ENCODE data around the gene HECTD3.
A peak's percentile ranks its signal among the peaks of the same experiment; 100 is the strongest.

HECTD3 gene

GRCh38 chr1:45033356-45033755, 22.2 kb upstream of the HECTD3 start:
- H3K4me3 ChIP-seq (ENCODE audit: low read depth, low read length), result no peak overlapping the region
- TF ChIP-seq, protein P1, sequence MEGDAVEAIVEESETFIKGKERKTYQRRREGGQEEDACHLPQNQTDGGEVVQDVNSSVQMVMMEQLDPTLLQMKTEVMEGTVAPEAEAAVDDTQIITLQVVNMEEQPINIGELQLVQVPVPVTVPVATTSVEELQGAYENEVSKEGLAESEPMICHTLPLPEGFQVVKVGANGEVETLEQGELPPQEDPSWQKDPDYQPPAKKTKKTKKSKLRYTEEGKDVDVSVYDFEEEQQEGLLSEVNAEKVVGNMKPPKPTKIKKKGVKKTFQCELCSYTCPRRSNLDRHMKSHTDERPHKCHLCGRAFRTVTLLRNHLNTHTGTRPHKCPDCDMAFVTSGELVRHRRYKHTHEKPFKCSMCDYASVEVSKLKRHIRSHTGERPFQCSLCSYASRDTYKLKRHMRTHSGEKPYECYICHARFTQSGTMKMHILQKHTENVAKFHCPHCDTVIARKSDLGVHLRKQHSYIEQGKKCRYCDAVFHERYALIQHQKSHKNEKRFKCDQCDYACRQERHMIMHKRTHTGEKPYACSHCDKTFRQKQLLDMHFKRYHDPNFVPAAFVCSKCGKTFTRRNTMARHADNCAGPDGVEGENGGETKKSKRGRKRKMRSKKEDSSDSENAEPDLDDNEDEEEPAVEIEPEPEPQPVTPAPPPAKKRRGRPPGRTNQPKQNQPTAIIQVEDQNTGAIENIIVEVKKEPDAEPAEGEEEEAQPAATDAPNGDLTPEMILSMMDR (IDR thresholded peaks at IDR 0.05; ENCODE audit: insufficient read depth, low read depth, low read length, missing control alignments), result no peak
- DNase-seq (ENCODE audit: low read depth), result peak; percentile 64

GRCh38 chr1:45032837-45033236, 21.7 kb upstream of the HECTD3 start:
- TF ChIP-seq, protein P1 (IDR thresholded peaks at IDR 0.05; ENCODE audit: insufficient read depth, low read depth, low read length, missing control alignments), result no peak
- DNase-seq (ENCODE audit: low read depth), result no peak
- H3K4me3 ChIP-seq (ENCODE audit: low read depth, low read length), result no peak overlapping the region

GRCh38 chr1:45026446-45026845, 15.3 kb upstream of the HECTD3 start:
- H3K4me3 ChIP-seq (ENCODE audit: low read depth, low read length), result no peak overlapping the region
- DNase-seq (ENCODE audit: low read depth), result no peak
- TF ChIP-seq, protein P1 (IDR thresholded peaks at IDR 0.05; ENCODE audit: insufficient read depth, low read depth, low read length, missing control alignments), result no peak

GRCh38 chr1:45023663-45024062, 12.5 kb upstream of the HECTD3 start:
- no peak for DNase-seq (ENCODE audit: low read depth)
- H3K4me3 ChIP-seq (ENCODE audit: low read depth, low read length), result no peak overlapping the region
- TF ChIP-seq, protein P1 (IDR thresholded peaks at IDR 0.05; ENCODE audit: insufficient read depth, low read depth, low read length, missing control alignments), result no peak

DNA sequence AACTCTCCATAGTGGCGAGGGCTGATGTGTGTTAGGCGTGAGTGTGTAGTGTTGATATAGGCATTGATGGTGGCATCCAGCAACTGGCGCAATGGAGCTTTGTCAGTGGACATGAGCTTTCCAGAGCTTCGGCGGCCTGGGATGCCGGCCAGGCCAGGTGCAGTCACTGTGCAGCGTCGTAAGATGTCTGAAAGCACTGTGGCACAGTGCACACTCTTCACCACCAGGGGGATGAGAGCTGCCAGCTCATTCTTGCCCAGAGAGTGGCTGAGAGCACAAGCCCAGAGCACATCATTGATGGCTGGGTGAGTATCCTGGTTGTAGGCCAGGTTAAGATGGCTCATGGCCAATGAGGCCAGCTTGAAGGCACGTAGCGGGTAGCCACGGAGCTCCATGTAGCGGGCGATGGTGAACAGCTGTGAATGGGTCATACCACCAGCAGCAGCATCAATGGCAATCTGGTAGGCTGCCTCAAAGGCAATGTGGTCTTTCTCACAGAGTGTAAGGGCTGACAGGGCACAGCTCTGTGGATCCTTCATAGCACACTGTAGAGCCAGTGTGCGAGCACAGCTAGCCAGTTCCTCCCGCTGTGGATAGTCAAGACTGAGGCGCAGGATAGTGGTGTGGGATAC, 7.6 kb upstream of the HECTD3 start:
- DNase-seq (ENCODE audit: low read depth), result peak; percentile 76
- H3K4me3 ChIP-seq (ENCODE audit: low read depth, low read length), result no peak overlapping the region
- TF ChIP-seq, protein P1 (IDR thresholded peaks at IDR 0.05; ENCODE audit: insufficient read depth, low read depth, low read length, missing control alignments), result peak; percentile 87

GRCh38 chr1:45016767-45017166, 5.6 kb upstream of the HECTD3 start:
- no peak overlapping the region for H3K4me3 ChIP-seq (ENCODE audit: low read depth, low read length)
- DNase-seq (ENCODE audit: low read depth), result no peak
- TF ChIP-seq, protein P1 (IDR thresholded peaks at IDR 0.05; ENCODE audit: insufficient read depth, low read depth, low read length, missing control alignments), result no peak

- DNase-seq (ENCODE audit: low read depth), result no peak
- TF ChIP-seq, protein P1 (IDR thresholded peaks at IDR 0.05; ENCODE audit: insufficient read depth, low read depth, low read length, missing control alignments), result no peak
- H3K4me3 ChIP-seq (ENCODE audit: low read depth, low read length), result no peak overlapping the region
These were observed 5.1 kb upstream of the HECTD3 start for GRCh38 chr1:45016090-45016697.
